Smooth muscle cell (in vitro differentiated cells): ENCODE data around the gene BTN2A1. TPM values are rescaled to one million over a fixed set of nuclear protein-coding genes. Genes with fewer than 3 reads are reported as not detected.
A peak's percentile ranks its signal among the peaks of the same experiment; 100 is the strongest.

ENCODE experiments used
- DNase-seq: peaks from one replicate; lab custom pipeline; 2025; ENCODE audit not compliant: unreplicated experiment; lab: John Stamatoyannopoulos, UW
- H2AFZ ChIP-seq: fragments of 200-600 bp; sonication (generic); 2 replicates; pipeline ENCODE4 v1.6.0; 2016; ENCODE audit warnings: antibody characterized with exemption, low read depth, mild to moderate bottlenecking
- H3F3A ChIP-seq: fragments of 200-600 bp; sonication (generic); 2 replicates; pipeline ENCODE4 v1.6.0; 2017; ENCODE audit warnings: antibody characterized with exemption, low read depth
- H3K27ac ChIP-seq: fragments of 200-600 bp; sonication (generic); 2 replicates; pipeline ENCODE4 v1.5.1; 2016; ENCODE audit warnings: low read depth, mild to moderate bottlenecking
- H3K27me3 ChIP-seq: fragments of 200-600 bp; sonication (generic); 2 replicates; pipeline ENCODE4 v1.6.1; 2016; ENCODE audit warnings: low read depth, mild to moderate bottlenecking
- H3K36me3 ChIP-seq: fragments of 200-600 bp; sonication (generic); 2 replicates; pipeline ENCODE4 v1.5.1; 2016; ENCODE audit warnings: low read depth
- H3K4me1 ChIP-seq: fragments of 200-600 bp; sonication (generic); 2 replicates; pipeline ENCODE4 v1.5.1; 2016; ENCODE audit warnings: low read depth
- H3K4me2 ChIP-seq: fragments of 200-600 bp; sonication (generic); 2 replicates; pipeline ENCODE4 v1.6.0; 2016; ENCODE audit warnings: mild to moderate bottlenecking
- H3K4me3 ChIP-seq: fragments of 200-600 bp; sonication (generic); 2 replicates; pipeline ENCODE4 v1.5.1; 2016; ENCODE audit warnings: mild to moderate bottlenecking
- H3K79me2 ChIP-seq: fragments of 200-600 bp; sonication (generic); 2 replicates; pipeline ENCODE4 v1.6.0; 2016; ENCODE audit warnings: low read depth, mild to moderate bottlenecking
- H3K9ac ChIP-seq: fragments of 200-600 bp; sonication (generic); 2 replicates; pipeline ENCODE4 v1.6.0; 2016; ENCODE audit warnings: low read depth
- H3K9me3 ChIP-seq: fragments of 200-600 bp; sonication (generic); replicated peaks from 2 replicates; pipeline ENCODE4 v1.5.1; 2016; ENCODE audit warnings: low read depth
- H4K20me1 ChIP-seq: fragments of 200-600 bp; sonication (generic); 2 replicates; pipeline ENCODE4 v1.6.0; 2016; ENCODE audit warnings: low read depth
- WGBS: methylation state at CpG from one replicate; pipeline ENCODE4 v1.1.7; 2016; ENCODE audit warnings: low lambda C conversion rate; 5-methylcytosine and 5-hydroxymethylcytosine counted together
- polyA plus RNA-seq: library from polyadenylated mRNA; unstranded; fragments of >200 nt; fragmentation: Nextera tagmentation; extraction: Ambion mirVana; gene quantifications from 2 replicates; pipeline ENCODE4 v1.2.1, GENCODE V29; 2016
- total RNA-seq: library from RNA; depleted of rRNA; stranded (reverse); fragments of >200 nt; gene quantifications from 2 replicates; pipeline ENCODE4 v1.2.3, GENCODE V29; 2014
- TF ChIP-seq, protein P1 (sequence below): fragments of 200-600 bp; sonication (generic); IDR thresholded peaks from 2 replicates; pipeline ENCODE4 v1.5.1; 2017; ENCODE audit warnings: borderline replicate concordance, mild to moderate bottlenecking, antibody characterized with exemption; ENCODE audit not compliant: insufficient read depth, poor library complexity, severe bottlenecking

BTN2A1 gene
- total and polyA plus RNA-seq, 2 experiments from 2014 or later, result 36.3 to 40.5 TPM

DNA sequence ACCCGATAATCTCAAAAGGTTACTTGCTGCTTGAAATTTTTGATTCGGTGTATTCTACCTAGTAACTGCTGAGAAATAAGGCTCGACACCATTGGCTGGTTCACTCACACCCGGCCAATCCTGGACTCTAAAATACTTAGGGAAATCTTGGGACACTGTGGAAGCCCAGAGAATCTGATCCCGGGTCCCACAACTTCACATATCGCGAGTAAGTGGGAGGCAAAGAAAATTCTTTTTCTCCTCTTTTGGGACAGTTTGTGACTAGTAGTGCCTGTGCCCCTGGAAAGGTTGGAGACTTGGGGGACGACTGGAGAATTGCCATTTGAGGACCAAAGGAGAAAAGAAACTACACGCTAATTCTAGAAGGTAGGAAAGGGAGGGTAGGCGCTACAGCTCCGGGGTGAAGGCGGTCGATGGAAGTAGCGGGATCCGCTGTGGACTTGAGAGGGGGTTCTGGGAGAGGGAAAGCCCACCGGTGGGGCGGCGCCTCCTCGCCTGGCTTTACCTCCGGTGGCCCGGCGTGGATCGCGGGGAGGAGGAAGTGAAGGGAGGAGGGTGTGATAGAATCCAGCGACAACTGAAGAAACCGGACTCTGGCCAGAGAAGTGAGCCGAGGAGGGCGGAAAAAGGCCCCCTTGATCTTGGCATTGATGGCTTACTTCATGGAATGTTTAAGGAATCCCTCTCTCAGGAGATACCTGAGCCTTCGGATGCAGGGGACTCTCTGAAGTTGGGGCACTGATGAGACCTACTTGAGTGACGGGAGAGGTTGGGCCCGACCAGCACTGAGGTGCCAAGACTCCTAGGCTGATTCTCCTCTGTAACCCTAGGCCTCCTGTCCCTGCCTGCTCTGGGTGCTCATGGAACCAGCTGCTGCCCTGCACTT, 36.3 kb upstream of the BTN2A1 start:
- peak overlapping the region; percentile 86 for H3K27ac ChIP-seq
- peak overlapping the region; percentile 96 for H3K4me2 ChIP-seq
- peak overlapping the region; percentile 93 for H3K9ac ChIP-seq
- no peaks in the 10 kb centered on the region for H3K9me3 ChIP-seq
- DNase-seq, result peak; percentile 40
- WGBS, result 2% methylated on average over 31 of the region's 31 CpGs
- H3K79me2 ChIP-seq, result no peaks in the 10 kb centered on the region
- peak overlapping the region; percentile 95 for H3K4me3 ChIP-seq
- no peaks in the 10 kb centered on the region for H3K36me3 ChIP-seq
- TF ChIP-seq, protein P1, sequence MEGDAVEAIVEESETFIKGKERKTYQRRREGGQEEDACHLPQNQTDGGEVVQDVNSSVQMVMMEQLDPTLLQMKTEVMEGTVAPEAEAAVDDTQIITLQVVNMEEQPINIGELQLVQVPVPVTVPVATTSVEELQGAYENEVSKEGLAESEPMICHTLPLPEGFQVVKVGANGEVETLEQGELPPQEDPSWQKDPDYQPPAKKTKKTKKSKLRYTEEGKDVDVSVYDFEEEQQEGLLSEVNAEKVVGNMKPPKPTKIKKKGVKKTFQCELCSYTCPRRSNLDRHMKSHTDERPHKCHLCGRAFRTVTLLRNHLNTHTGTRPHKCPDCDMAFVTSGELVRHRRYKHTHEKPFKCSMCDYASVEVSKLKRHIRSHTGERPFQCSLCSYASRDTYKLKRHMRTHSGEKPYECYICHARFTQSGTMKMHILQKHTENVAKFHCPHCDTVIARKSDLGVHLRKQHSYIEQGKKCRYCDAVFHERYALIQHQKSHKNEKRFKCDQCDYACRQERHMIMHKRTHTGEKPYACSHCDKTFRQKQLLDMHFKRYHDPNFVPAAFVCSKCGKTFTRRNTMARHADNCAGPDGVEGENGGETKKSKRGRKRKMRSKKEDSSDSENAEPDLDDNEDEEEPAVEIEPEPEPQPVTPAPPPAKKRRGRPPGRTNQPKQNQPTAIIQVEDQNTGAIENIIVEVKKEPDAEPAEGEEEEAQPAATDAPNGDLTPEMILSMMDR, result no peak
- no peaks in the 10 kb centered on the region for H3K27me3 ChIP-seq
- H3F3A ChIP-seq, result peaks cover 5% of the 10 kb centered on the region
- H4K20me1 ChIP-seq, result no peaks in the 10 kb centered on the region
- H3K4me1 ChIP-seq, result peaks cover 4% of the 10 kb centered on the region
- H2AFZ ChIP-seq, result peak overlapping the region; percentile 100

DNA sequence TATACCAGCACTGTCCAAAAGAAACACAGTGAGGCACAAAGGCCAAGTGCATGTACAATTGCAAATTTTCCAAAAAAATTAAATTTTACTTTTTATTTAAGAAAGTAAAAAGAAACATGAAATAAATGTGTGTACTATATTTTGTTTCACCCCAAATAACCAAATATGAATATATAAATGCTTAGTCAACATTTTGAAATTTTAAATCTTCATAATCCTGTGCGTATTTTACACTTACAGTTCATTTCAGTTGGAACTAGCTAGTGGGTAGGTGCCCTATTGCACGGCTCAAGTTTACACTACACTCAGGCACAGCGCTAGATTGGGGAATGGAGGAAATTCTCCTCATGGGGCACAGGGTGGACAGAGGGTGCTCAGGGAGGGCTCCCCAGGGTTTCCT, 35.4 kb upstream of the BTN2A1 start:
- Histone ChIP-seq H3K79me2 (no peaks in the 10 kb centered on the region), H3F3A (peaks cover 5% of the 10 kb centered on the region), H3K9ac (no peak overlapping the region), H2AFZ (no peak overlapping the region), H3K27ac (no peak overlapping the region), H3K4me2 (peak overlapping the region; percentile 96), H4K20me1 (no peaks in the 10 kb centered on the region), H3K4me1 (peaks cover 4% of the 10 kb centered on the region), H3K9me3 (no peaks in the 10 kb centered on the region), H3K27me3 (no peaks in the 10 kb centered on the region), H3K4me3 (peak overlapping the region; percentile 95), H3K36me3 (no peaks in the 10 kb centered on the region)
- no peak for DNase-seq
- TF ChIP-seq, protein P1, result no peak
- 97% methylated on average over 3 of the region's 3 CpGs for WGBS

DNA sequence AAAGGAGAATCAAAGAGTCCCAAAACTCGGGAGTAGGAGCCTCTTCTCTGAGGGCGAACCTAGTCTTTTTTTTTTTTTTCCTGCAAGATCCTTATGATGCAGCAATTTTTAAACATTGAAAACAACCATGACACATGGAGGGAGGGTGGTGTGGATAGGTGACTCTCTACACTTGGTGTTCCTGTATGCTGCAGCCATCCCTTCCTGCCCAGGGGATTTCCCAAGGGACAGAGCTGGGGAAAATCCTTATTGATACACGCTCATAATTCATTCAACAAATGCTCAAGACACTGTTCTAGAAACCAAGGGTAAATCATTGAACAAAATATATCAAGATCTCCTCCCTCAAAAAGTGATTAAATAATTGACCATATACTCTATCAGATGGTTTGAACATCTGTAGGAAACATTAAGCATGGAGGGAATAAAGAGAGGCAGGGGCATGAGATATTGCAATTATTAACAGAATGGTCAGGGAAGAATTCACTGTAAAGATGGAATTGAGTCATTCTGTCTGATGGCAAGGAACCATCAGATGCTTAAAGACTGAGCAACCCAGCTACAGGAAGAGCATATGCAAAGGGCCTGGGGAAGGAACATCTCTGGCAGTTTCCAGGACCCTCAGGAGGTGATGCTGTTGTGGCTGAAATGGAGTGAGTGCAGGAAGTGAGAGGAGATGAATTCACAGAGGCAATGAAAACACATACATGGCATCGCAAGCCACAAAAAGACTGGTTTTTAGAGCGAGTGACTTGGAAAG, 30.9 kb upstream of the BTN2A1 start:
- H3K4me2 ChIP-seq, result no peak overlapping the region
- no peaks in the 10 kb centered on the region for H4K20me1 ChIP-seq
- no peak for DNase-seq
- H3K27me3 ChIP-seq, result no peaks in the 10 kb centered on the region
- no peaks in the 10 kb centered on the region for H3K9me3 ChIP-seq
- no peaks in the 10 kb centered on the region for H3K79me2 ChIP-seq
- no peaks in the 10 kb centered on the region for H3K36me3 ChIP-seq
- no peaks in the 10 kb centered on the region for H3F3A ChIP-seq
- H3K27ac ChIP-seq, result no peak overlapping the region
- H3K9ac ChIP-seq, result no peak overlapping the region
- no peak overlapping the region for H3K4me3 ChIP-seq
- no peak overlapping the region for H2AFZ ChIP-seq
- TF ChIP-seq, protein P1, result no peak
- WGBS, result 98% methylated on average over 5 of the region's 5 CpGs
- no peaks in the 10 kb centered on the region for H3K4me1 ChIP-seq
